Activated T-cell treated with anti-CD3 and anti-CD28 coated beads, Interleukin-2, amount 50 U/mL, for 72 hours (primary cell): ENCODE data around the gene KDM3A. TPM values are rescaled to one million over a fixed set of nuclear protein-coding genes. Genes with fewer than 3 reads are reported as not detected.

Experiments
- ATAC-seq, 2 donors: fragments of 150-1000 bp; cut with Tn5 transposase; replicated peaks in 1 of 2; 2 replicates each; pipeline ENCODE4 v1.10.0; 2021; ENCODE audit warnings: moderate library complexity in 2 of 2, mild to moderate bottlenecking in 1 of 2
- DNase-seq, 2 donors: peaks; one replicate each; pipeline ENCODE4 v3.0.0; 2021 to 2022; ENCODE audit warnings: mixed read lengths in 1 of 2
- H3K27ac Mint-ChIP-seq: one replicate; pipeline ENCODE4 v1.8.0; 2022; ENCODE audit warnings: mild to moderate bottlenecking, moderate library complexity, mixed read lengths
- H3K27me3 Mint-ChIP-seq: one replicate; pipeline ENCODE4 v1.8.0; 2022; ENCODE audit warnings: low read depth, mixed read lengths
- H3K36me3 Mint-ChIP-seq, 2 donors: one replicate each; pipeline ENCODE4 v1.8.0; 2022; ENCODE audit warnings: mixed read lengths in 2 of 2, mild to moderate bottlenecking in 1 of 2; ENCODE audit not compliant: insufficient read depth in 2 of 2
- H3K4me1 Mint-ChIP-seq: one replicate; pipeline ENCODE4 v1.8.0; 2022; ENCODE audit warnings: low read depth, mixed read lengths
- H3K4me3 Mint-ChIP-seq, 2 donors: one replicate each; pipeline ENCODE4 v1.8.0; 2022; ENCODE audit warnings: mild to moderate bottlenecking in 2 of 2, mixed read lengths in 2 of 2, moderate library complexity in 2 of 2
- H3K9me3 Mint-ChIP-seq, 2 donors: one replicate each; pipeline ENCODE4 v1.8.0; 2022; ENCODE audit warnings: mixed read lengths in 2 of 2
- total RNA-seq, 2 donors: library from RNA; stranded (reverse); gene quantifications; one replicate each; pipeline ENCODE4 v1.2.3, GENCODE V29; 2022

KDM3A gene
- total RNA-seq, 2 donors from 2014 or later: 61.2 to 66.8 TPM

GRCh38 chr2:86414996-86415395, 26.2 kb upstream of the KDM3A start:
- peaks cover 22% of the 10 kb centered on the region for H3K27me3 Mint-ChIP-seq
- ATAC-seq: no peak
- no peak overlapping the region for H3K27ac Mint-ChIP-seq
- H3K4me1 Mint-ChIP-seq: peaks cover 8% of the 10 kb centered on the region
- DNase-seq: no peak
- H3K9me3 Mint-ChIP-seq: peaks cover 2% of the 10 kb centered on the region in 2 donors
- H3K36me3 Mint-ChIP-seq: peaks cover 2 to 3% of the 10 kb centered on the region in 2 donors
- H3K4me3 Mint-ChIP-seq: no peak overlapping the region

- H3K4me1 Mint-ChIP-seq: peaks cover 8% of the 10 kb centered on the region
- peaks cover 0 to 2% of the 10 kb centered on the region in 2 donors for H3K9me3 Mint-ChIP-seq
- peaks cover 34% of the 10 kb centered on the region for H3K27me3 Mint-ChIP-seq
- ATAC-seq (no peak), DNase-seq (no peak)
- H3K4me3 Mint-ChIP-seq: no peak overlapping the region
- peaks cover 1 to 2% of the 10 kb centered on the region in 2 donors for H3K36me3 Mint-ChIP-seq
- no peak overlapping the region for H3K27ac Mint-ChIP-seq
Observed at GRCh38 chr2:86416146-86416545, 25.0 kb upstream of the KDM3A start.

GRCh38 chr2:86417961-86418360, 23.2 kb upstream of the KDM3A start:
- peaks cover 0 to 1% of the 10 kb centered on the region in 2 donors for H3K9me3 Mint-ChIP-seq
- no peak overlapping the region for H3K27ac Mint-ChIP-seq
- peaks cover 8% of the 10 kb centered on the region for H3K4me1 Mint-ChIP-seq
- peaks cover 31% of the 10 kb centered on the region for H3K27me3 Mint-ChIP-seq
- ATAC-seq: no peak
- peaks cover 0 to 5% of the 10 kb centered on the region in 2 donors for H3K36me3 Mint-ChIP-seq
- no peak for DNase-seq
- H3K4me3 Mint-ChIP-seq: no peak overlapping the region

GRCh38 chr2:86420913-86421312, 20.3 kb upstream of the KDM3A start:
- H3K4me3 Mint-ChIP-seq: no peak overlapping the region
- H3K9me3 Mint-ChIP-seq: peaks cover 0 to 1% of the 10 kb centered on the region in 2 donors
- ATAC-seq (no peak), DNase-seq (no peak)
- H3K36me3 Mint-ChIP-seq: peaks cover 0 to 5% of the 10 kb centered on the region in 2 donors
- peaks cover 25% of the 10 kb centered on the region for H3K27me3 Mint-ChIP-seq
- H3K4me1 Mint-ChIP-seq: no peaks in the 10 kb centered on the region
- no peak overlapping the region for H3K27ac Mint-ChIP-seq

- Mint-ChIP-seq H3K4me3 (no peak overlapping the region), H3K9me3 (peaks cover 5 to 6% of the 10 kb centered on the region in 2 donors), H3K27me3 (peaks cover 17% of the 10 kb centered on the region), H3K4me1 (no peaks in the 10 kb centered on the region), H3K36me3 (peaks cover 4 to 7% of the 10 kb centered on the region in 2 donors), H3K27ac (no peak overlapping the region)
- no peak for ATAC-seq
- no peak for DNase-seq
Observed at GRCh38 chr2:86426271-86426670, 14.9 kb upstream of the KDM3A start.

GRCh38 chr2:86429335-86429734, 11.8 kb upstream of the KDM3A start:
- Mint-ChIP-seq H3K27me3 (peaks cover 7% of the 10 kb centered on the region), H3K9me3 (peaks cover 4 to 8% of the 10 kb centered on the region in 2 donors), H3K4me3 (no peak overlapping the region), H3K4me1 (no peaks in the 10 kb centered on the region), H3K27ac (no peak overlapping the region), H3K36me3 (peaks cover 2 to 4% of the 10 kb centered on the region in 2 donors)
- ATAC-seq (no peak), DNase-seq (no peak)

- Mint-ChIP-seq H3K9me3 (peaks cover 4 to 8% of the 10 kb centered on the region in 2 donors), H3K4me1 (no peaks in the 10 kb centered on the region), H3K27me3 (peaks cover 7% of the 10 kb centered on the region), H3K27ac (no peak overlapping the region), H3K4me3 (no peak overlapping the region), H3K36me3 (peaks cover 2 to 4% of the 10 kb centered on the region in 2 donors)
- DNase-seq: no peak
- no peak for ATAC-seq
Observed at GRCh38 chr2:86430368-86430767, 10.8 kb upstream of the KDM3A start.

- Mint-ChIP-seq H3K9me3 (peaks cover 8 to 12% of the 10 kb centered on the region in 2 donors), H3K27ac (no peak overlapping the region), H3K4me3 (no peak overlapping the region), H3K27me3 (no peaks in the 10 kb centered on the region), H3K36me3 (peaks cover 4 to 12% of the 10 kb centered on the region in 2 donors), H3K4me1 (no peaks in the 10 kb centered on the region)
- DNase-seq (no peak), ATAC-seq (no peak)
Observed at GRCh38 chr2:86433137-86433536, 8.0 kb upstream of the KDM3A start.

- no peaks in the 10 kb centered on the region for H3K27me3 Mint-ChIP-seq
Observed at GRCh38 chr2:86434290-86434689, 6.9 kb upstream of the KDM3A start.

GRCh38 chr2:86435531-86435930, 5.6 kb upstream of the KDM3A start:
- Mint-ChIP-seq H3K4me1 (peaks cover 6% of the 10 kb centered on the region), H3K27ac (no peak overlapping the region), H3K4me3 (no peak overlapping the region), H3K9me3 (peaks cover 11 to 12% of the 10 kb centered on the region in 2 donors), H3K27me3 (no peaks in the 10 kb centered on the region), H3K36me3 (peaks cover 7 to 30% of the 10 kb centered on the region in 2 donors)
- no peak for ATAC-seq
- DNase-seq: no peak

More at GRCh38 chr2:86434290-86434689, 6.9 kb upstream of the KDM3A start:
- H3K36me3 Mint-ChIP-seq: peaks cover 4 to 18% of the 10 kb centered on the region in 2 donors
- H3K27ac Mint-ChIP-seq: no peak overlapping the region
- no peak for DNase-seq
- no peaks in the 10 kb centered on the region for H3K4me1 Mint-ChIP-seq
- ATAC-seq: no peak
- no peak overlapping the region for H3K4me3 Mint-ChIP-seq
- peaks cover 7 to 9% of the 10 kb centered on the region in 2 donors for H3K9me3 Mint-ChIP-seq

- H3K4me3 Mint-ChIP-seq: no peak overlapping the region
- ATAC-seq (no peak), DNase-seq (no peak)
- peaks cover 8% of the 10 kb centered on the region for H3K4me1 Mint-ChIP-seq
- H3K27me3 Mint-ChIP-seq: no peaks in the 10 kb centered on the region
- no peak overlapping the region for H3K27ac Mint-ChIP-seq
- peaks cover 12 to 30% of the 10 kb centered on the region in 2 donors for H3K36me3 Mint-ChIP-seq
- H3K9me3 Mint-ChIP-seq: peaks cover 10 to 12% of the 10 kb centered on the region in 2 donors
Observed at GRCh38 chr2:86436328-86436727, 4.8 kb upstream of the KDM3A start.

- Mint-ChIP-seq H3K9me3 (peaks cover 8 to 12% of the 10 kb centered on the region in 2 donors), H3K27me3 (no peaks in the 10 kb centered on the region), H3K36me3 (peaks cover 15 to 41% of the 10 kb centered on the region in 2 donors), H3K27ac (peak overlapping the region; percentile 97), H3K4me1 (peaks cover 38% of the 10 kb centered on the region), H3K4me3 (peak overlapping the region; percentile 96)
- DNase-seq (no peak), ATAC-seq (no peak)
Observed at GRCh38 chr2:86439879-86440630, 1.1 kb upstream of the KDM3A start.

- DNase-seq (no peak), ATAC-seq (no peak)
- peak overlapping the region; percentile 97 for H3K27ac Mint-ChIP-seq
- peaks cover 52% of the 10 kb centered on the region for H3K4me1 Mint-ChIP-seq
- peak overlapping the region; percentile 96 for H3K4me3 Mint-ChIP-seq
- H3K9me3 Mint-ChIP-seq: peaks cover 8 to 12% of the 10 kb centered on the region in 2 donors
- peaks cover 15 to 46% of the 10 kb centered on the region in 2 donors for H3K36me3 Mint-ChIP-seq
- H3K27me3 Mint-ChIP-seq: no peaks in the 10 kb centered on the region
Observed at GRCh38 chr2:86441392-86441881, 266 bp downstream of the KDM3A start.
